SU-DHL-6 (cell line): Measurements from ENCODE around the gene TACSTD2.

Experiments
- CTCF ChIP-seq: fragments of 200-600 bp; sonication (generic); IDR thresholded peaks from one replicate; pipeline ENCODE4 v1.5.1; 2017; ENCODE audit warnings: antibody characterized with exemption, mild to moderate bottlenecking, low read length, moderate library complexity; ENCODE audit not compliant: insufficient read depth, poor library complexity, severe bottlenecking
- EZH2phosphoT487 ChIP-seq: fragments of 200-600 bp; sonication (generic), shearing (Covaris generic); conservative IDR thresholded peaks from 2 replicates; pipeline ENCODE4 v1.6.1; 2018; ENCODE audit warnings: mild to moderate bottlenecking, antibody characterized with exemption, low read length, moderate library complexity, mixed read lengths

DNA sequence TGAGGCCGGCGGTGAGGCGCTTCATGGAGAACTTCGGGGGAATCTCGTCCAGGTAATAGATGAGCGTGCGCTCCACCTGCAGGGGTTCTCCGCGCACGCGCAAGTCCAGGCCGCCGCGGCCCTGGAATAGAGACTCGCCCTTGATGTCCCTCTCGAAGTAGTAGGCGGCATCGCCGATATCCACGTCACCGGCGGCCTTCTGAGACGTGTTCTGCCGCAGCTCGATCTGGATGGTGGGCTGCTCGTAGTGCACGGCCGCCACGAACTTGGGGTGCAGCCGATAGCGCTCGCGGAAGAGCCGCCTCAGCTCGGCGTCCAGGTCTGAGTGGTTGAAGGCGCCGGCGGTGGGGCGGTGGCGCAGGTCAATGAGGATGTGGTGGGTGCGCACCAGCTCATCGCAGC, 726 bp downstream of the TACSTD2 start:
- TF ChIP-seq CTCF (no peak), EZH2phosphoT487 (no peak)
